Pulmonary artery endothelial cell (primary cell): ENCODE data around the gene STIMATE. TPM values are rescaled to one million over a fixed set of nuclear protein-coding genes. Genes with fewer than 3 reads are reported as not detected.
A peak's percentile ranks its signal among the peaks of the same experiment; 100 is the strongest.

Experiments used
- DNase-seq: peaks from one replicate; pipeline ENCODE4 v3.0.0-alpha.2; 2011; ENCODE audit warnings: low read depth, low spot score
- total RNA-seq: library from RNA; depleted of rRNA; stranded (reverse); fragments of >200 nt; gene quantifications from 2 replicates; pipeline ENCODE4 v1.2.3, GENCODE V29; 2014

Gene STIMATE
- total RNA-seq, 1 donor from 2014 or later: 12.3 TPM

DNA sequence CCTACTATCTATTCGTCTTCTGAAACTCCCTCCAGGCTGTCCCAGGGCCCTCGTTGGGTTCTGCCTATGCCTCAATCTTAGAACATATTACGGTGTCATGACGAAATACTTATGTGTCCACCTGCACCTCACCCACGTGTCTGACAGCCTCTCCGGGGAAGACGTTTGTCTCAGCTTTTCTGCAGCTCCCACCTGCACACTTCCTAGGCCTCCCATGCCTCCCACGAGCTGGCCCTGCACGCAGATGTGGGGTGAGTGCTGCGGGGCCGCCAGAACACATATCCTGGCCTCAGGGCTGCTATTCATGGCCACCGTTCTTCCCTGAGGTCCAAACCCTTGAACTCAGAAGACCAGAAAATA, 55.4 kb downstream of the STIMATE start:
- no peak for DNase-seq

DNA sequence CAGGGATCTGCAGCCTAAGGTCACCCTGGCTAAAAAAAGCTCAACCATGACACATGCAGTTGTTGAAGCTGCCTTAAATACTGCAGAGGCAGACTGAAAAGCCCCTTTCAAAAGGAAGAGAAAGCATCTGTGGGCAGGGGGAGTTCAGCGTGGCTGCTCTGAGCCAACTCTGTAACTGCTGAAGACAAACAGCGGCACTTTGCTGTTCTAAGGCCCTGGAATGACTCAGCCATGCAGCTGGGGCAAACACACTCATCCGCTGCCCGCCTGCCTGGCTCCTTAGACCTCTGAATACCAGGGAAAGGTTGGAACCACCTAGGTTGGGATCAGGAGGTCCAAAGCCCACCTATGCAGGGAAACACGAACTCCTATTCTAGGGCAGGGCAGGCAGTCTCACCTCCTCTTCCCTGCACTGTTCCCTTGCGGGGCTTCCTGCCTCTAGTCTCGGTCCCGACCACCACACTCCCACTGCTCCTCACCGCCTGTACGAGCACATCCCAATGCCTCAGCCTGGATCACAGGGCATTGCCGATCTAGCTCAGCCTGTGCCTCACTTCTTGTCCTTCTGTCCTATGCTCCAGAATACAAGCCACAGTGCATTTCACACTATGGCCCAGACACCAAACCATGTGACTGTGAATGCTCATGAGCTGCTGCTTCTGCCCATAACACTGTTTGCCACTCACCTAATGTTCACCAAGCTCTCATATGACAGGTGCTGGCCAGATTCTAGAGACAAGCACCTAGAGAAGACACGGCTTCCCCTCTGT, 56.0 kb downstream of the STIMATE start:
- no peak for DNase-seq

- DNase-seq: no peak
These were observed 57.3 kb downstream of the STIMATE start for GRCh38 chr3:52839892-52840545.

GRCh38 chr3:52839268-52839575, 58.1 kb downstream of the STIMATE start:
- no peak for DNase-seq

GRCh38 chr3:52838561-52839267, 58.6 kb downstream of the STIMATE start:
- no peak for DNase-seq

DNA sequence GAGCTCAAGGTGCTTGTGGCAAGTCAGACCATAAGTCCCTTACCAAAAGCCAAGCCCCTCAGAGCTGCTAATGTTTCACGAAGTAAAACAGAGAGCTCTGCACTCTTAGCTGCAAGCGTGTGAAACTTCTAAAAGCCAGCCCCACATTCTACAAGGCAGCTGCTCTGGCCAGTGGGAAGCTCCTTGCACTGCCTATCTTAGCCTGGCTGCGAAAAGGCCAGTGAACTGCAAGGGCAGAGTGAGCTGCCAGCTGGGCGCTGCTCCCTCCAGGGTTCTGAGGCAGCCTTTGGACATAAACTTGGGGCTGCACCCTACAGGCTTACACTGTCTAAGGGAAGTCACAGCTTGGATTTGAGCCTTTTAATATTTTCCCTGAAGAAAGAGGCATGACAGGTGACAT, 60.4 kb downstream of the STIMATE start:
- no peak for DNase-seq

- DNase-seq: no peak
These were observed 60.9 kb downstream of the STIMATE start for GRCh38 chr3:52836471-52836845.

- DNase-seq: no peak
These were observed 61.4 kb downstream of the STIMATE start for GRCh38 chr3:52835766-52836470.

GRCh38 chr3:52834871-52835501, 62.4 kb downstream of the STIMATE start, which contains the start of gene MUSTN1:
Gene MUSTN1 (minus strand): TSS chr3:52835019. CDS start chr3:52834948, 71 bp downstream.
- DNase-seq: no peak

DNA sequence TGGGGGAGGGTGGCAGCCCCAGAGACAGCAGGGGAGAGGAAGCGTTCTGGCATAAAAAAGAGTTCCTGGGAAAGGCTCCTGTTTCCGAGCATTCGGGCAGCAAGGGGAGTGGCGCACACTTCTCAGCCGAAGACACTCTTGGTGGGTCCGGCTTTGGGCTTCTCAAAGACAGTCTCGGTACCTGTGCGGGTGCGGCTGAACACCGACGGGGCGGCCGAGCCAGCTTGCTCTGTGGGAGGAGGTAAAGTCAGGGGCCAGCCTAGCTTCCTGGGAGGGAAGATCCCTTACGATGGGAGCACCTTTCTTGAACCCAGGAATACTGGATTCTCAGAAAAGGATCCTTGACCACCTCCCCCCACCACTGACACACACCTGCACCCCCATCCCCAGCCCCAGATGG, 64.1 kb downstream of the STIMATE start:
- no peak for DNase-seq

- DNase-seq: peak; percentile 17
These were observed 65.6 kb downstream of the STIMATE start for GRCh38 chr3:52831500-52832301.

DNA sequence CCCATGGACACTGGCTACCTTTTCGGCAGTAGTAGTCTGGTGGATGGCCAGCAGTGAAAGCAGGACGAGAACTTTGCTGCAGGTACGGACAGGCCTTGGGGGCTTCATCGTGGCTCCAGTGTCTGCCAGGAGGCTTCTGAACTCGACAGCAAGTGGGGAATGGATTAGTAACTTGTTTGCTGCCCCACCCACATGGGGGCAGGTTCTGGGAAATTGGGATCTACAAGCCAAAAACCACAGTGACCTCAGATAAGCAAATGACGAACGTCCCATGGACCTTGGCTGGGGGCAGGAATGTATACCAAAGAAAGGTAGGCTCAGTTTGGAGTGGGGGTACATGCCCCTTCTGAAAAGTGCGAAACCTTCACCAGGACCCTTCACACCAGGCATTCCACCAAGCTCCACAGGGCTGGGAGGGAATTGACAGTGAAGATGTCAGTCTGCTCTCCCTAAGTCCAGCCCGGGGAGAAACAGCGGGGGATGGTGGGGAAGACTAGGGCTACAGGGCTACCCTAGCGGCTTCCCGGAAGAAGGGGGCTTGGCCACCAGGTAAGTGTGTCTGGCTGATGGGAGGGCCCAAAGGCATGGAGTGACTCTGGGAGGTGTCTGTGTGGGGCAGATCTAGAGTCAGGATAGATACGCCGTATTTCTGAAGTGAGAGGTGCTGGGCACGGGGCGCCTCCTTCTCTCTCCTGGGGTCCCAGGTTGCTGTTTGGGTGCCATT, 66.7 kb downstream of the STIMATE start, which contains the start of gene ITIH4:
Gene ITIH4 (minus strand): TSS at position 138 of the 724 bp plus-strand sequence. CDS start 30 bp downstream, at position 108.
- no peak for DNase-seq

DNA sequence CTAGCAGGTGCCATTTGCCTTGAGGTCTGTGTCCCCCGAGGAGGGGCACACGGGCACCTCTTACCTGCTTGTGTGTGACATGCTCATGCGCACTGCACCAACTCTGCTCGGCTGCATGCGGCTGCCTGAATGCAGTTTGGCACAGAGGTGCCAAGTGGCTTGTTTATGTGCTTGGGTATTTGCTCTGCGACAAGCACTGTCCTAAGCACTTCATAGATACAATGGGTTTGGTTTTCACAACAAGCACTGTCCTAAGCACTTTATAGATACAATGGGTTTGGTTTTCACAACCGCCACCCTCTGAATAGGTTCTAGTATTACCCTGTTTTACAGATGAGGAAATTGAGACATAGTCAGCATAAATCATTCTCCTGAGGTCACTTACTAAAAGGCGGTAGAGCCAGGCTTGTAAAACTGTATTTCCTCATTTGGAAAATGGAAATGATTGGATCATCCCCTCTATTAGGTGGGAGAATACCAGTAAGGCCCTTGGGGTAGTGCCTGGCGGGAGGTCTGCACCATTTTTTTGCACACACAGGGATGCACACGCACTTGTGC, 67.4 kb downstream of the STIMATE start:
- DNase-seq: no peak

GRCh38 chr3:52829482-52829881, 67.9 kb downstream of the STIMATE start:
- DNase-seq: no peak

DNA sequence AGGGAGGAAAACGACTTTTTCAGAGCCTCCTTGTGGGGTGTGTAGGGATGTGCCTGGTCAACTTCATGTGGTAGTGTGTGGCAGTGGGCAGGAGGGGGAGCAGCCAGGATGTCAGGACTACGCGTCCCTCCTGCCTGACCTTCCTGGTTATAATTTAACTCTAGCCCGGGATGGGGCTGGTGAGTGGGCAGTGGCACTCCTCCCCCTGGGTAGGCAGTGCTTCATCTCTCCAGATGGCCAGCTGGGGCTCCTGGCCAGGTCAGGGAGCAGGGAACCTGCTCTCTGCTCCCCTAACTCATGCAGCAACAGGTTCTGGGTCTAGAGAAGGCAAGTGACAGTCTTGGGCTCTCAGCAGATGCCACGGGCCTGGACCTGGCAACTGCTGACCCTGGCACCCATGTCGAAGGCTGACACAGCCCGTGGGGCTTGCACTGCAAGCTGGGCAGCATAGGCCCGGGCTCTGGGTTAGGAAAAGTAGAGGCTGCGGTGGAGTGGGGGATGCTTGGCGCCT, 69.4 kb downstream of the STIMATE start:
- DNase-seq: no peak

DNA sequence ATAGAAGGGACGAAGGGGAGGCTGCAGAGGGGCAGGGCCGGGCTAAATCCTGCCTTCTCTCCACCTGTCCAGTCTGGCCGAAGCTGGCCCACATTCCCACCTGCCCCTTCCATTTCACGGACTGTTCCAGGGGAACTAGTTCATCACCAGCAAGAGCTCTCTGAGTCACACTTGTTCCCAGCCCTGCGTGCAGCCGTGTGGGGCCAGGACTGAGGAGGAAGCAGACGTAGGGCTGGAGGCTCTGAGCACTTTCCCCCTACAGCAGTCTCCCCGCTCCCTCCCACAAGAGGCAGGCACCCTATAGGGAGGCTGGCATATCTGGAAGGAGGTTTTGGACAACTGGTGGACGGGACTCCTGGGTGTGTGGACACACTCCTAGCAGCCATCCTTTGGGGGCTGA, 69.9 kb downstream of the STIMATE start:
- no peak for DNase-seq

GRCh38 chr3:52824037-52824436, 73.3 kb downstream of the STIMATE start:
- DNase-seq: no peak

GRCh38 chr3:52822363-52822762, 75.0 kb downstream of the STIMATE start:
- DNase-seq: no peak

- no peak for DNase-seq
These were observed 76.6 kb downstream of the STIMATE start for GRCh38 chr3:52820736-52821135.
